ENCODE measurements around the gene UBE2I. TPM values are rescaled to one million over a fixed set of nuclear protein-coding genes. Genes with fewer than 3 reads are reported as not detected.
A peak's percentile ranks its signal among the peaks of the same experiment; 100 is the strongest.

UBE2I gene
- total RNA-seq, 1 donor from 2014 or later, result 50.9 TPM

DNA sequence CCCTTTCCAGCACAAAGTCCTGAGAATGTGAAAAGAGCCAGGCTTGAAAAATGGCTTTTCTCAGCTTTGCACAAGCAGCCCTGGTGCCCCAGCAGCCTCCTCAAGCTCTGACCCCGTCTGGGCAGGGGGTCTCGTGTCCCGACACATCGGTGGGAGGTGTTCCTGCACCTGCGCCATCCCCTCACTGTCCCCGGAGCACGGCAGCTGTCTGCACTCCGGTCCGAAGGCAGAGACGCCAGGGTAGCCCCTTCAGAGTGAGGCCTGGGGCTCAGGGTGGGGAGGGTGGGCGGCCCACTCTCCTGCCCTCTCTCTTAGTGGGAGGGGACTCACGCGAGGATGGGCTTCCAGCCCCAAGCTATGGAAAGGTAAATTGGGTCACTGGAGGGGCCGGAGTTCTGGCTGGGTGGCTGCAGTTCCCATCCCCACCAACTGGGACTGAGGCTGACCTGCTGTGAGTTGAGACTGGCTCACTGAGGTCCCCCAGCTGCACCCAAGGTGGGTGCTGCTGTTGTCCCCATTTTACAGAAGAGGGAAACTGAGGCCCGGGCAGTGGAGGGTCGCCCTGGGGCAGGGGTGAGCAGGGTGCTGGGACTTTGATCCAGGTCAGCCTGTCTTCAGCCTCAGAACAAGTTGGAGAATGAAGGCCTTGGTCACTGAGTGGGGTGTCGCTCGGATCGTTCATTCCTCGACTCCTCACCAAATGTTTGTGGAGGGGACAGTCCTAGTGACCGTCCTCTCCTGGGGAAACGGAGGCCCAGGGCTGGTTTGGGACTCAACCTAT, 21.7 kb downstream of the UBE2I start:
- DNase-seq, result no peak

DNA sequence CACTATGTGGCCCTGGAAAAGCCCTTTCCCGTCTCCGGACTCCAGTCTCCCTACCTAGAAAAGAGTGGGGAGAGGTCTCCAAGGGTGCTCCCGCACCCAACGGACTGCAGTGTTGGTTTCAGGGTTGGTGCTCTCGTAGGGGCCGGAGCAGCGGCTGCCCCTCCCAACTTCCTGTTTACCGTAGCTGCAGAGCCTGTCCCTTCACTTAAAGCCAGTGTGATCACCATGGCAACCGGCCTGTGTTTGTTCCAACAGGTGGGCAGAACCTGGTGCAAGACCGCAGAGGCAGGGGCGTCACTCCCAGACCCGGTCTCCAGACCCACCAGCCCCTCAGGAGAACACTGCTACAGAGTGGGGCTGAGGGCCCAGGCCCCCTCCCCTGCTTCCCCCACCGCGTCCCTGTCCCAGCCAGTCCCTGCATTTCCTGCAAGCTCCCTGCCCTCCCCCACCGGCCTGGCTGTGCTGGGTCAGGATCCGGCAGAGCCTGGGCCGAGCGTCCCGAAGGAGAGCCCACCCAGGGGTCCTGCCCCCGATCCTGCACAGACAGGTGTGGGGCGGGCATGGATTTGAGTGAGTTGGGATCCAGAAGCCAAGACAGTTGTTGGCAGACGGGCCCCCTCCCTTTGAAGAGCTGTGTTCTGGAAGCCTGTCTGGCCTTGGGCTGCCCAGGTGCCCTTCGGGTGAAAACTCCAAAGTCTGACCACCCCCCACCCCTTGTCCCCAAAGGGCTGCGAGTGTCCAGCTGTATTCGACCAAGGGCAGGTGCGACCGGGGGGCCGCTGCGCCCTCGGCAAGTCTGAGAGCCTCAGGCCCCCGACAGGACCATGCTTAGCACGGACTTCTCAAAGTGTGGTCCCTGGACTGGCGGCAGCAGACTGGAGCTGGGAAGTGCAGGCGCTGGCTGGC, 22.5 kb downstream of the UBE2I start:
- DNase-seq, result peak; percentile 68

- no peak for DNase-seq
Observed at GRCh38 chr16:1332618-1333148, 23.2 kb downstream of the UBE2I start.

DNA sequence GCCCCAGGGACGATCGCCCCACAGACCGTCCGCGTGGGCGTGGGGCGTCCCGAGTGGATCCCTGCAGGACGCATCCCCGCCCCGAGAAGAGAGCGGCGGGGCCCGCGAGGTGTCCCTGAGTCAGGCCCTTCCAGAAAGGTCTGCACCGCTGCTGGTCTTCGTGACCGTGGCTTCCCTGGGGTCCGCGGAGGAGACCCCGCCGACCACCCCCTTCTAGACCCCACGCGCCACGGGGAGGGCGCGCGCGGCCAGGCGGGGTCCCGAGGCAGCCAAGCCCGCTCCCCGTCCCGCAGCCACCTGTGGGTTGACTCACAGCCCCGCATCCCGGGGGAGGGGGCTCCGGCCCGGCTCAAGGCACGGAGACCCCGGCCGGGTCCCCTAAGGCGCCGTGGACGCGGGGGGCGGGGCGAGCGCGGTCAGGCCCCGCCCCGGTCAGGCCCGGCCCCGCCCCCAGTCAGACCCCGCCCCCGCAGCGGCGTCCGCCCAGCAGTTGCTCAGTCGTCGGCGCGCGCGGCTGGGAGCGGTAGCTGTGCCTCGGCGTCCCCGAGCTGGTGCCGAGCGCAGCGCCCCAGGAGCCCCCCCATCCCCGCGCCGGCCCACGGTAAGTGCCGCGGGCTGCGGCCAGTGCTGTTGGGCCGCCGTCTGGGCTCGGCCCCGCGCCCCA, 23.8 kb downstream of the UBE2I start, which contains the start of gene BAIAP3:
BAIAP3 (plus strand) TSS at position 497 of the 664 bp plus-strand sequence. CDS start 4,905 bp downstream, outside the sequence.
- no peak for DNase-seq

DNA sequence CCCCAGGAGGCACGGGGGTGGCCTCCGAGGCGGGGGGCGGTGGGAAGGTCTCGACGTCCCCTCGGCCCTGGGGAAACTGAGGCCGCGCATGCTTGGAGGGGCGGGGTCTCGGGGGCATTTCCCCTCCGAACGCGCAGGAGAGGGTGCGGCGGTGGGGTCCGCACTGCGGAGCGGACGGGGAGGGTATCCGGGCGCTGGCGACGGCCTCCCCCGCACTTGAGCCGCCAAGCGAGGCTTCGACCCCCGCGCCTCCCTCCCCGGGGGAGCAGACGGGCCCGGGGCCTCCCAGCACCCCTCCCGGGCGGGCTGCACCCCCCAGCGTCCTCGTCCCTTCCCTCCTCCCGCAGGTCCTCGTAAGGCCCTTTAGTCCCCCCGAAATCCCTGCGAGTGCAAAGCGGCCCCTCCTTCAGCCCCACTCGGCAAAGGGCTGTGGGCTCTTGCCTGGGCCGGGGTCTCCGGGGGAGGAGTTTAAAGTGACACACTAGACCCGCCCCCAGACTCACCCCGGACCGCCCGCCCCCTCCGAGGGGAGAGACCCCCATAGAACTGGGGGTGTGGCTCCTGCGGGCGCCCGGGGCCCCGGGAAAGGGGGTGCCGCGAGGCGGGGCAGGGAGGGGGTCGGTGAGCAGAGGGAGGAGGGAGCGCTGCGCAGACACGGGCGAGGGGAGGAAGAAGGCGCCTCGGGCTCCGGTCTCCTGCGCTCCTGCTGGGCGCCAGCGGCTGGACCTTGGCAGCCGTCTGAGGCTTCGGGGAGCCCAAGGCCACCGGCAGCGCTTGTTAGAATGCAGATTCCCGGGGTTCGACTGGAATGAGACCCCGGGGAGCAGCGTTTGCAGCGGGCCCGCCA, 24.6 kb downstream of the UBE2I start:
- DNase-seq, result no peak

GRCh38 chr16:1334739-1335138, 25.3 kb downstream of the UBE2I start:
- DNase-seq, result no peak

DNA sequence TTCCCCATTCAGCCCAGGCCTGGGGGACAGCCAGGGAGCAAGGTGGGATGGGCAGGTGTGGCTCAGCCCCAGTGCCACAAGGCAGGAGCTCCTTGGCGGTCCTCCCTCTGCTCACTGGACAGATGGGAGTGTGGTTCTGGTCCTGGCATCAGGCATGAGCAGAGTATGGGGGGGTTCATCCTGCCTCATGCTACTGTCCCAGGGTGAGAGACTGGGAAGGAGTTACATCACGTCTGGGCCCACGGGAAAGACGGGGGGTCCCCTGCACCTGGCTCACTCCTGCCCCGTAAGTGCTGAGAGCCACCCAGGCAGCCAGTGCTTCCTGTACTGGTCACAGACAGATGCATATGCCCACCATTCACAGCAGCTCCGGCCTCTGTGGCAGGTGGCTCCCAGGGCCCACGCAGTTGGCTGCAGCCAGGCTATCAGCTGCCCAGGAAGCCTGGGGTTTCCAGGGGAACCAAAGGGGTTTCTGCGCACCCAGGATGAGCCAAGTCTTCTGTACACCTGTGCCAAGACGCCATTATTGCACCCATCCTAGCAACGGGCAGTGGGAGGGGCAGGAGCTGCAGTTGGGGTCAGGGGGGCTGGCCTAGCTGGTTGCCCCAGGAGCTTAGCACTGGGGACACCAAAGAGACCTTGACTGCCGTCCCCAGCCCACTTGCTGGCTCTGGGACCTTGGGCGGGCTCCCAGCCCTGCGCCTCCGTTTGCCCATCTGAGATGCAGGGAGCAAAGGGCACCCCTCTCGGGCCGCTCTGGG, 26.0 kb downstream of the UBE2I start:
- DNase-seq, result no peak

GRCh38 chr16:1335996-1336395, 26.6 kb downstream of the UBE2I start:
- DNase-seq, result no peak

DNA sequence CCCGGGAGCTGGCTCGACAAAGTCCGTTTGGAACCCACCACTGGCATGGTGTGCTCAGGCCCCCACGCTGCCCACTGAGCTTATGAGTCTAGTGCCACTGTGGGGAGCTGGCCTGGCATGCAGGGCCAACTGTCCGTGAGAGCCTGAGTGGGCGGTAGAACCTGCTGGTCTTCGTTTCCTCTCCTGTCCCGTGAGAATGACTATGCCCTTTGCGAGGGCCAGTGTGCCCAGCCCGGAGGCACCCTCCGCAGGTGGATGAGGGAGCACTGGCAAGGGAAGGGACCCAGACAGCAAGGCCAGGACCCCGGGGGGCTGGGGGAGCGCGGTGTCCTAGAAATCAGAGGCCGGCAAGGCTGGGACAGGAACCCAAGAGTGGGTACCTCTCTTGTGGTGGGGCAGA, 27.2 kb downstream of the UBE2I start:
- no peak for DNase-seq

DNA sequence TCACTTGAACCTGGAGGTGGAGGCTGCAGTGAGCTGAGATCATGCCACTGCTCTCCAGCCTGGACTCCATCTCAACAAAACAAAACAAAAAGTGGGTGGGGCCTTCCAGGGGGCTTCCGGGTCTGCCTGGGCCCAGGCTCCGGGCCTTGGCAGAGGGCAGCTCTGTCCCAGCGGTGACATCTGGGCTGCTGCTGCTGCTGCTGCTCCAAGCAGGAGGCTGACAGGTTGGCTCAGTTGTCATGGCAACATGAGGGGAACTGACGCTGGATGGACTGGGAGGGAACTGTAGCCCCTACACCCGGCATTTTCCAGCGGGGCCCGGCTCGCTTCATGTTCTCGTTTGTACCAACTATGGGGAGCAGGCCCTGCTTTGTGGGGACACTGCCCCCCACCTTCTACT, 28.1 kb downstream of the UBE2I start:
- DNase-seq, result no peak

- DNase-seq, result no peak
Observed at GRCh38 chr16:1338119-1338730, 28.8 kb downstream of the UBE2I start.

DNA sequence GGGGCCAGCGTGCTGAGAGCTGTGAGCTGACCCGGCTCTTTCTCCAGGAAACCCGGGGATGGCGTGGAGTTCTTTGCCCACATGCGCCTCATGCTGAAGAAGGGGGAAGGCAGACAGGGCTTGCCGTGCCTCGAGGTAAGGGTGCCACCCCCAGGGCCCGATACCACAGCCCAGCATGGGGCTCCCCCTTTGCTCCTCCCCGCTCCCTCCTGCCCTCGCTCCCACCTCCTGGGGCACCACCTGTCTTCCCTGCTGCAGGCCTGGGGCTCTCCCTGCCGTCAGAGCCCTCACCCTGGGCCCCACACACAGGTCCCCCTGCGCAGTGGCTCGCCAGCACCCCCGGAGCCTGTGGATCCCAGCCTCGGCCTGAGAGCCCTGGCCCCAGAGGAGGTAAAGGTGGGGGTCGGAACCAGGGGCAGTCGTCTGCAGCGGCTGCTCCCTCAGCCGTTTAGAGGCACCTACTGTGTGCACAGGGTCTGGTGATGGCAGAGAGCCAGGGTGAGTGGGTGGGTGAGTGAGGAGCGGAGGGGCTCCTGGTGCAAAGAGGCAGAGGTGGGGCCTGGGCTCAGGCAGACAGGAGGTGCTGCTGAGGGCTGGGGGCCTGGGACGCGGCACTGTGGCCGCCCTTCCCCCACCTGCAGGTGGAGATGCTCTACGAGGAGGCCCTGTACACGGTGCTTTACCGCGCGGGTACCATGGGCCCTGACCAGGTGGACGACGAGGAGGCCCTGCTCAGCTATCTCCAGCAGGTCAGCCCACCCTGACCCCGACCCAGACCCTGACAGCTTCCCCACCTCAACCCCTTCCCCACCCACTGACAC, 29.6 kb downstream of the UBE2I start:
- DNase-seq, result no peak

GRCh38 chr16:1340730-1341494, 31.5 kb downstream of the UBE2I start:
- no peak for DNase-seq

DNA sequence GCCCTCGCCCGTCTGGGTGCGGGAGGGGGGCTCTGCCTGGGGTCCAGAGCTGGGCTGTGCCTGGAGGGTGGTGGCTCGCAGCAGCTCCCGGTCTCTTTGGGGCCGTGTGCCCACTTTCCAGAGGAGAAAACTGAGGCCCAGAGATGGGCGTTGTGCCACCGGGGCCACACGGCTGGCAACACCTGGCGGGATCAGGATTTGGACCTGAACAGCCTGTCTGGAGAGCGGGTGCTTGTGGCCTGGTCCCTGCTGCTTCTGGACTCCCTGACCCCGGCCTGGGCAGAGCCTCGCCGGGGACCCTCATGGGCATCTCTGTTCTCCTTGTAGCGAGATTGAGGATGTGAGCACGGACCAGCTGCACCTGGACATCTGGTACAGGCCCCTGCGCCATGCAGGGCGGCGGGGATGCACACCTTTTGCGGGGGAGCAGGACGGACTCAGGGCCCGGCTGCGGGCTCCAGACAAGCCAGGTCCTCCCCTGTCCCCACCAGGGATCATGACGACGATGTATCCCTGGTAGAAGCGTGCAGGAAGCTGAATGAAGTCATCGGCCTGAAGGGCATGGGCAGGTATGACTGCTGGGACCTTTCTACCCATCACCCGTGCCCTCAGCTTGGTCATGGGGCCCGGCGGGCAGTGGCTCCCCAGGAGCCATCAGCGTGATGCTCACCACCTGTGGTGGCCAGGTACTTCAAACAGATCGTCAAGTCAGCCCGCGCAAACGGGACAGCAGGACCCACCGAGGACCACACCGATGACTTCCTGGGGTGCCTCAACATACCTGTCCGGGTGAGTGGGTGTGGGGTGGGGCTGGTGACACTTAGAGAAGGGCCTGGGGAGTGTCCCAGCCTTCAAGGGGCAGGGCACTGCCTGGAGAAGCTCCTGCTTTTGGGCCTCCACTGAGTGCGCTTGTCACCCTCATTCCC, 32.3 kb downstream of the UBE2I start:
- DNase-seq, result no peak

GRCh38 chr16:1342526-1343427, 33.3 kb downstream of the UBE2I start:
- DNase-seq, result peak; percentile 90

All from tongue (tissue), 2 donors.